ENCODE measurements around the gene MUC5B. TPM values are rescaled to one million over a fixed set of nuclear protein-coding genes. Genes with fewer than 3 reads are reported as not detected.

Gene MUC5B
- total RNA-seq, 4 donors from 2014 or later = 0.44 TPM; not detected in 3

DNA sequence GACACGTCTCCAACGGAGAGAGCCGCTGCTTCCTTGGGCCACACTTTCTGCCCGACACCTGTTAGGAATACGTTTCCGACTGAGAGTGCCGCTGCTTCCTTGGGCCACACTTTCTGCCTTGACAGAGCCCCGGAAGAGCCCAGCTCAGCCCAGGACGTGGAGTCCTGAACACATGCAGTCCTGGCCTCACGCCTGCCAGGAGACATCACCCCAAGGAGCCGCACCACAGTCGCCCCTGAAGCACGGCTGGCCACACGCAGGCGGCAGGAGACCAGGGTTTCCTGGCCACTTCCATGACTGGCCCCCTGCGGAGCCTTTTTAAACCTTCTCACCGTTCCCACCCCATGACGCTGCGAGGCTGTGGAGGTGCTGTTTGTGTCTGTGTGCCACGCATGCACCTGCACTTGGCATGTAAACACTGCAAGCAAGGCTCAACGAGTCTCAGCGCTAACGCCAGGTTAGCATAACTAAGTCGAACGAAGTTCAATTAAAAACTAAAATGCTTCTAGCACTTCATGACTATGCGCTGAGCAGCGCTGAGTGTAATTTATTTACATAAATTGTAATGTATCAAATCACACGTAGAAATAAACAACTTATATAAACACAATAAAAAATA is 77.8 kb downstream of the MUC5B start:
- TF ChIP-seq, protein P1, sequence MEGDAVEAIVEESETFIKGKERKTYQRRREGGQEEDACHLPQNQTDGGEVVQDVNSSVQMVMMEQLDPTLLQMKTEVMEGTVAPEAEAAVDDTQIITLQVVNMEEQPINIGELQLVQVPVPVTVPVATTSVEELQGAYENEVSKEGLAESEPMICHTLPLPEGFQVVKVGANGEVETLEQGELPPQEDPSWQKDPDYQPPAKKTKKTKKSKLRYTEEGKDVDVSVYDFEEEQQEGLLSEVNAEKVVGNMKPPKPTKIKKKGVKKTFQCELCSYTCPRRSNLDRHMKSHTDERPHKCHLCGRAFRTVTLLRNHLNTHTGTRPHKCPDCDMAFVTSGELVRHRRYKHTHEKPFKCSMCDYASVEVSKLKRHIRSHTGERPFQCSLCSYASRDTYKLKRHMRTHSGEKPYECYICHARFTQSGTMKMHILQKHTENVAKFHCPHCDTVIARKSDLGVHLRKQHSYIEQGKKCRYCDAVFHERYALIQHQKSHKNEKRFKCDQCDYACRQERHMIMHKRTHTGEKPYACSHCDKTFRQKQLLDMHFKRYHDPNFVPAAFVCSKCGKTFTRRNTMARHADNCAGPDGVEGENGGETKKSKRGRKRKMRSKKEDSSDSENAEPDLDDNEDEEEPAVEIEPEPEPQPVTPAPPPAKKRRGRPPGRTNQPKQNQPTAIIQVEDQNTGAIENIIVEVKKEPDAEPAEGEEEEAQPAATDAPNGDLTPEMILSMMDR (IDR thresholded peaks at IDR 0.05) = no peak
- DNase-seq (ENCODE audit: low spot score) = no peak
- ATAC-seq (ENCODE audit: low FRiP score) = no peak

DNA sequence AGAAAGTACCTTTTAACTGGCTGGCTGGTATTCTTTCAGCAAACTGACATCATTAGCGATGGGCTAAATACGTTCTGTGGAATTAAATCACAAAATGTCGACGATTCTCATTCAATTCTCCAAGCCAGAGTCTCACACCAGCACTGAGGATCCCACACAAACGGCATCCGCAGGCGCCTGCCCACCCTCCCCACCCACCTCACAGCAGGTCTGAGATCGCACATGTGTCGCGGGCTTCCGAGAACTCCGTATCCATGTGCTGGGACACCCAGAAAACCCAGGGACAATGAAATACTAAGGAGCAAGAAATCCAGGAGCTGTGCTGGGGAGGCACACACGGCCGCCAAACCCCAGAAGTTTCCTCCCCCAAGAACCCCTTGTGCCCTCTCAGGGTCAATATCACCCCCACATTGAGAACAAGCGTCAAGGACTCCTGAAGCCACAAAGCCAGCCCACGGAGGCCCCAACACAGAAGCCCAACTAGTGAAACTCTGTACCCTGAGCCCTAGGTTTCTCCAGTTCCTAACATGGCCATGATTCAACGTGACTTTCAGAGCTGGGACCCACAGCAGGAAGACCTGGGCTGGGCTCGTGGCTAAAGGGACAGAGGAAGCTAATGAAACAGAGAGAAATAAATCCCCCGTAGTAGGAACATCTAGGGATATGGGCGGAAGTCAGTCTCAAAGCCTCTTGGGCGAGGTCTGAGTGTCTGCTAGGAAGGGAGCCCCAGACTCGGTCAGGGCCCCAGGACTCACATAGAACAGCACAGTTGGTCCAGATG is 78.5 kb downstream of the MUC5B start:
- no peak for ATAC-seq (ENCODE audit: low FRiP score)
- TF ChIP-seq, protein P1 (IDR thresholded peaks at IDR 0.05) = no peak
- no peak for DNase-seq (ENCODE audit: low spot score)

DNA sequence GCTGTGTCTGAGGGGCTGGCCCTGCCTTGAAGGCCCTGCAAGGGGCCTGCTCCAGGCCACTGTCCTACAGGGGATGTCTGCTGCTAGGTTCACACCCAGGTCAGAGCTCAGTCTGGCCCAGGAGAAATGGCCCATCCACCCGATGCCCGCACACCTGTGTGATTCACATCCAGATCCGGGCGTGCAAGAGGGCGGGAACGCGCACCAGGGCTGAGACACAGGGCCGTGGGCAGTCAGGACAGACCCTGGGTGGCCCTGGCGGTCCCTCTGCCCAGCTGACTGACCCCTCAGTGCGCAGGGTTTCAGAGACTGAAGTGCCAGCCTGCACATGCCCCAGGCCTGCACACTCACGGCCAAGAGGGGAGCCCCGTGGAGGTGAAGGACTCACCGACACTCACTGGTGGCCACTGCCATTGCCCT is 79.2 kb downstream of the MUC5B start:
- ATAC-seq (ENCODE audit: low FRiP score) = no peak
- DNase-seq (ENCODE audit: low spot score) = no peak
- TF ChIP-seq, protein P1 (IDR thresholded peaks at IDR 0.05) = no peak

DNA sequence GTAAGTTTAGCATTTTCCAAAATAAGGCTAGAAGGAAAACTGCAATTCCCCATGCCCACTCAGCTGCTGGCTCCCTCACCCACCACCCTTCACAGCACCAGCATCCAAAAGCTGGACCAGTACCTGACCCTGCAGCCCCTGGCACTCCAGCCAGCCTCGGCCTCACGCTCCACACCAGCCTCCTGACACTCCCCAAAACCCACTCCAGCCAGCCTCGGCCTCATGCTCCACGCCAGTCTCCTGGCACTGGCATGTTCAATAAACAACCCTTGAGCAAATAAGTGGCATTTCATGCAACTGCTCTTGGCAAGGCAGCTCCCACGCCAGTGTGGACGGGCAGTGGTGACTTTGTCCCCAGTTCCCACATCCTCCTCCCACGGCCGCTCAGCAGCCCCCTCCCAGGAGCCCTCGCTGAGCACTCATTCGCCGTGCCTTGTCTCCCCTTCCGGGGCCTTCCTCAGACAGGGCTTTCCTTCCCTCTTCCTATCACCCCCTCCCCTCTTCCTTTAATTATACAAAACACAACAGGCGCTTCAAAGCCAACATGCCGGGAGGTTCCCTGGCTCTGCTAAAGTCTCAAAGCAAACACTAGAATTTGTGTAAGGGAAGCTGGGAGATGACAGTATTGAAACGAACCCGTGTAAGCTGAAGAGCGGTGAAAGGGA is 79.7 kb downstream of the MUC5B start:
- TF ChIP-seq, protein P1 (IDR thresholded peaks at IDR 0.05) = no peak
- no peak for DNase-seq (ENCODE audit: low spot score)
- no peak for ATAC-seq (ENCODE audit: low FRiP score)

DNA sequence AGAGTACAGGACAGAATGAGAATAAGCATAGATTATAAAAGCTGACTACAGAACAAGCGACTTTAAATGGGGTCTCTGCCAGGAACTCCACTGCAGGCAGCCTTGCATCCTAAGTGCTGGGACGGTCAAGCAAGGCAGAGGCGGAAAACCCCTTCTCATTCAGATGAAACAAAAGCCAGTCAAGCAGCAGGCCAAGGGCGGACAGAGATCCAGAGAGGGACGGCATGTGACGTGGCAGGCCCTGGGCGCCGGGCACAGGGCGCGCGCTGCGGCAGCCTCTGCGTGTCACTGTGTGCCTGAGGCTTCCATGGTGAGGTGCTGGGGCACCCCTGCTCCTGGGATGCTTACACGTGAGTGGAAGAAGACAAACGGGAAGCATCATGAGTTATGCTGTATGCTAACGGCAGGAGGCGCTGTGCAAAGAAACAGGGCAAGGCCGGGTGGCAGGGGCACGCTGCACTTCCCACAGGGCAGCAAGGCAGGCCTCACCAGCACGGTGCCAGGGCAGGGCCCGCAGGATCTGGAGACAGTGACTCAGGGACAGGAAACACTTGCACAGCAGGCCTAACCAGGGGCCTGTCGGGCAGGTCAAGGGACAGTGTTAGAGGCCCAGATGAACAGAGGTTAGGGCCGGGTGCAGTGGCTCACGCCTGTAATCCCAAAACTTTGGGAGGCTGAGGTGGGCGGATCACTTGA is 80.4 kb downstream of the MUC5B start:
- ATAC-seq (ENCODE audit: low FRiP score) (no peak), DNase-seq (ENCODE audit: low spot score) (no peak)
- TF ChIP-seq, protein P1 (IDR thresholded peaks at IDR 0.05) = no peak

DNA sequence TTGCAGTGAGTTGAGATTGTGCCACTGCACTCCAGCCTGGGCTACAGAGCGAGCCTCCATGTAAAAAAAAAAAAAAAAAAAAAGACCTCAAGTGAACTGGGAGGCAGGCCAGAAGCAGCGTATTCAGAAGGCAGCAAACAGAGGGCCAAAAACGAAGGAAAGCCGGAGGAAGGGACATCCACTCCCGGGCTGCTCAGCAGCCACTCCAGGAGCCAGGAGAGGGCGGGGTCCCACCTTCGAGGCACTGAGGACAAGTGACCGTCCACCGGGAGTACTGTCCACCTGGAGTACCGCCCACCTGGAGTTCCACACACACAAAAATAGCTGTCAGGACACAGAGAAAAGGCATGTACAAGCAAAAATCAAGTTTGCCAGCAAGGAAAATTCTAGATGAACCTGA is 81.1 kb downstream of the MUC5B start:
- DNase-seq (ENCODE audit: low spot score) = no peak
- TF ChIP-seq, protein P1 (IDR thresholded peaks at IDR 0.05) = no peak
- no peak for ATAC-seq (ENCODE audit: low FRiP score)
